Measurements from ENCODE around the gene ZBTB7C.

The ZBTB7C gene

GRCh38 chr18:47992976-47993375, 416.2 kb downstream of the ZBTB7C start:
- no peak for DNase-seq (ENCODE audit: low spot score)

- no peak for DNase-seq (ENCODE audit: low spot score)
Observed at GRCh38 chr18:47992266-47992665, 416.9 kb downstream of the ZBTB7C start.

GRCh38 chr18:47990981-47991380, 418.2 kb downstream of the ZBTB7C start:
- no peak for DNase-seq (ENCODE audit: low spot score)

GRCh38 chr18:47987388-47987699, 421.8 kb downstream of the ZBTB7C start:
- DNase-seq (ENCODE audit: low spot score) = no peak

- DNase-seq (ENCODE audit: low spot score) = no peak
Observed at GRCh38 chr18:47986620-47987387, 422.4 kb downstream of the ZBTB7C start.

GRCh38 chr18:47985866-47986265, 423.3 kb downstream of the ZBTB7C start:
- DNase-seq (ENCODE audit: low spot score) = no peak

GRCh38 chr18:47984991-47985390, 424.2 kb downstream of the ZBTB7C start:
- DNase-seq (ENCODE audit: low spot score) = no peak

- DNase-seq (ENCODE audit: low spot score) = no peak
Observed at GRCh38 chr18:47983946-47984345, 425.2 kb downstream of the ZBTB7C start.

GRCh38 chr18:47983055-47983454, 426.1 kb downstream of the ZBTB7C start:
- DNase-seq (ENCODE audit: low spot score) = no peak

GRCh38 chr18:47981830-47982229, 427.4 kb downstream of the ZBTB7C start:
- DNase-seq (ENCODE audit: low spot score) = no peak

GRCh38 chr18:47981320-47981719, 427.9 kb downstream of the ZBTB7C start:
- DNase-seq (ENCODE audit: low spot score) = no peak

- no peak for DNase-seq (ENCODE audit: low spot score)
Observed at GRCh38 chr18:47979611-47980200, 429.5 kb downstream of the ZBTB7C start.

- no peak for DNase-seq (ENCODE audit: low spot score)
Observed at GRCh38 chr18:47978603-47979002, 430.6 kb downstream of the ZBTB7C start.

GRCh38 chr18:47978141-47978540, 431.0 kb downstream of the ZBTB7C start:
- no peak for DNase-seq (ENCODE audit: low spot score)

Data from hepatic stellate cell (primary cell).